ENCODE measurements around the gene HAO1. TPM values are rescaled to one million over a fixed set of nuclear protein-coding genes. Genes with fewer than 3 reads are reported as not detected.

The HAO1 gene
- total and polyA plus RNA-seq, 2 of the 13 experiments (the other 11 are each of a cell fraction or from before 2014, with no cell fraction given), result 0.03 TPM; not detected in 1

- no peak for TF ChIP-seq ZNF224 (CRISPR knock-in tag; IDR thresholded peaks at IDR 0.05)
- no peak for TF ChIP-seq ZNF512 (CRISPR knock-in tag; IDR thresholded peaks at IDR 0.05)
Measured at GRCh38 chr20:7943891-7944290, 3.6 kb upstream of the HAO1 start (continued).

- TF ChIP-seq HOXA5 (CRISPR knock-in tag; IDR thresholded peaks at IDR 0.05) (no peak), SIX1 (CRISPR knock-in tag; IDR thresholded peaks at IDR 0.05; ENCODE audit: borderline replicate concordance) (no peak), MAFK (conservative IDR thresholded peaks at IDR 0.05 in 1 of 2, IDR thresholded peaks at IDR 0.05 in 1 of 2; ENCODE audit: low read length in 2 of 2) (peak; percentile 76 to 77), TAF1 (CRISPR knock-in tag; IDR thresholded peaks at IDR 0.05) (no peak), MAFF (IDR thresholded peaks at IDR 0.05; ENCODE audit: low read depth, low read length) (peak; percentile 76)
- Histone ChIP-seq H2AFZ (ENCODE audit: low read length) (no peak overlapping the region), H3K4me1 (ENCODE audit: insufficient read depth, low read length) (peaks cover 23% of the 10 kb centered on the region), H4K20me1 (ENCODE audit: insufficient read depth, low read length) (no peaks in the 10 kb centered on the region), H3K4me3 (replicated peaks in 1 of 3; ENCODE audit: insufficient read depth in 1 of 3, low read depth in 2 of 3, low read length in 3 of 3) (no peak overlapping the region), H3K27me3 (ENCODE audit: control insufficient read depth in 1 of 2, insufficient read depth in 2 of 2, low read length in 2 of 2) (no peaks in the 10 kb centered on the region), H3K9me3 (ENCODE audit: low read length) (peaks cover 6% of the 10 kb centered on the region), H3K27ac (ENCODE audit: extremely low read length, insufficient read depth, low read length) (no peak overlapping the region), H3K9ac (ENCODE audit: insufficient read depth, low read depth, low read length) (no peak overlapping the region), H3K4me2 (ENCODE audit: low read depth, low read length) (no peak overlapping the region), H3K36me3 (replicated peaks in 1 of 2; ENCODE audit: control insufficient read depth in 1 of 2, insufficient read depth in 2 of 2, low read length in 2 of 2) (no peaks in the 10 kb centered on the region), H3K79me2 (ENCODE audit: insufficient read depth, low read length) (no peaks in the 10 kb centered on the region)
- BruUV-seq (replicated peaks), result no TSS peak
- intact Hi-C loops (cut with micrococcal nuclease; ENCODE audit: unreplicated experiment) (loop anchor here (10.0 kb wide), 1 partner anchor 1175 kb away; the partner anchor contains the start of gene BMP2), in situ Hi-C loops (cut with HindIII; ENCODE audit: extremely low pct_ligation_motif_present, low pct_unique_long_range_greater_than_20kb) (loop anchor here (10.0 kb wide), 1 partner anchor 785 kb away; no protein-coding TSS in a partner anchor)
- ChIA-PET CTCF (ENCODE audit: low intra/inter-chr PET ratio, low total read pairs) (no interaction called here), POLR2A (no interaction called here)
- WGBS (ENCODE audit: low lambda C conversion rate), result 34% methylated on average over 4 of the region's 4 CpGs
- DNase-seq (ENCODE audit: low spot score), result no peak
- FAIRE-seq, result no peak
- no peak for ATAC-seq
Measured at GRCh38 chr20:7939663-7940062, 595 bp downstream of the HAO1 start.
